ENCODE data around the gene MFAP3L.

DNA sequence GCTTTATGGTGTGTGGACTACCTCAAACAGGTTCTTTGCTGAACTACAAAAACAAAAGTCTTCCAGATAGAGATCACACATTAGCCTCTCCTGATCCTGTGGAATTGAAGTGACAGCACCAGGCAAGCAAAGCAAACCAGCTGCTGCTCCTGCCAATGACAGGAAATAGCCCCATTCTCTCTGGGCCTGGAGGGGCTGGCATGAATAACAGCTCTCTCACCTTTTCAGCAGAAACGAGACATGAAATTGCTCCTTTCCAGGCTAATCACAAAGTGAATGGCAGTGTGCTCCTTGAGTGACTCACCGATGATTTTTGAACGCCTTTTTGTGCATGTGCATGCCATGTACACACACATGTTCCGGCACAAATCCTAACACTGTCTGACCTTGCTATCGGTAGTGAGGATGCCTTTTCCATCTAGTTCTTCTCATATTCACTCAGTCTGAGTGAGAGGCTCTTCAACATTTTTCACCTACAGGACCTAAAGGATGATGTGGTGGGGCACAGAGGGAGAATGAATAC, 24.4 kb downstream of the MFAP3L start:
- TF ChIP-seq EZH2 (IDR thresholded peaks at IDR 0.05; ENCODE audit: borderline replicate concordance, low read length) (no peak), CTCF (conservative IDR thresholded peaks at IDR 0.05 in 1 of 2, IDR thresholded peaks at IDR 0.05 in 1 of 2; ENCODE audit: extremely low read depth in 1 of 2, insufficient read depth in 1 of 2, low read depth in 1 of 2, low read length in 2 of 2) (no peak)

All from mammary epithelial cell (primary cell).